ENCODE results near the gene PDZD2. TPM values are rescaled to one million over a fixed set of nuclear protein-coding genes. Genes with fewer than 3 reads are reported as not detected.

The PDZD2 gene
- total RNA-seq, 1 donor from 2014 or later = 70.9 TPM

DNA sequence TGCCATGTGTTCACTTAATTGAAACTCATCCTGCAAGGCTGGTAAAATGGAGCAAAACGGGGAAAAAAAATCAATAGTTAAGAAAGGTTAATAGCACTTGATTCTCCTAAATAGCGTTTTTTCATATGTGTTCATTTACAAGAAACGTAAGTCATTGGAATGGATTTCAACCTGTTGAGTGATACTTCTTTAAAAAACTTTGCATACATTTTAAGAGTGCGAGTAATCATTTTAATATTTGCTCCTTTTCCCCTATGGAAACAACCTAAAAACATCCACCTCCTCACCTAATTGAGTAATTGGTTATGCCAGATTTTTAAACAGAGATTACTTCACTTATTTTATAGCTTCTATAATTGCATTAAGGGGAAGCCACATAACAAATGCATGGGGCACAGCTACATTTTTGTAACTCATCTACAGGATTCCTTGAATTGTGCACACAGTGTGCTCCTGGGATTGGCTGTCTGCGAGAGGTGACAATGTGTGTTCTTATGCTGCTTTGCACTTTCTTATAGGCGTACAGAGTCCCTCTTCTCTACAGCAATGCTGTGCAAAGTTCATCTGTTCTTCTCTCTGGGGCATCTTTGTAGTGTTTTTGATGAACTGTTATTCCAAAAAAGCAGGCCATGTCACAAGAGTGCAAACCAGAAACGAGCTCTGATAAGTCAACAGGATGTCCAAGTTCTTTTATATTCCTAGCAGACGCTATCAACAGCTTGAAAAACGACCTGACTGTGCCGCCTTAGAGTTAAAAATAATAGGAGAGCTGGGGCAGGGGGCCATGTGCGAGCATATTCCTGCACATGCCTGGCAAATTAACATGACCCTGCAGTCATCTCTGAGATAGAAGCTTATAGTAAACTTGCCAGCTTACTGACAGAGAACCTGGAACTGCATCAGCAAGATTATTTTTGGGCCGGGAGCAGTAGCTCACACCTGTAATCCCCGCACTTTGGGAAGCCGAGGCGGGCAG is 417.2 kb downstream of the PDZD2 start:
- no peaks in the 10 kb centered on the region for H3K9me3 ChIP-seq
- H3K36me3 ChIP-seq = peaks cover 32% of the 10 kb centered on the region
- peaks cover 3% of the 10 kb centered on the region for H3K4me1 ChIP-seq
- no peak overlapping the region for H3K27ac ChIP-seq
- intact Hi-C loops (cut with DNase I) = no loop called here
- no peak overlapping the region for H3K4me3 ChIP-seq
- TF ChIP-seq CTCF (IDR thresholded peaks at IDR 0.05) = no peak
- ATAC-seq (no peak), DNase-seq (no peak)
- no peaks in the 10 kb centered on the region for H3K27me3 ChIP-seq

GRCh38 chr5:32057187-32058096 is 418.5 kb downstream of the PDZD2 start:
- no peak for TF ChIP-seq CTCF (IDR thresholded peaks at IDR 0.05)
- intact Hi-C loops (cut with DNase I) = no loop called here
- H3K4me3 ChIP-seq = no peak overlapping the region
- H3K27me3 ChIP-seq = no peaks in the 10 kb centered on the region
- no peaks in the 10 kb centered on the region for H3K9me3 ChIP-seq
- ATAC-seq (no peak), DNase-seq (no peak)
- peaks cover 37% of the 10 kb centered on the region for H3K36me3 ChIP-seq
- peaks cover 3% of the 10 kb centered on the region for H3K4me1 ChIP-seq
- H3K27ac ChIP-seq = no peak overlapping the region

GRCh38 chr5:32058101-32058500 is 419.2 kb downstream of the PDZD2 start:
- ATAC-seq (no peak), DNase-seq (no peak)
- H3K27ac ChIP-seq = no peak overlapping the region
- H3K36me3 ChIP-seq = peaks cover 37% of the 10 kb centered on the region
- no peak overlapping the region for H3K4me3 ChIP-seq
- intact Hi-C loops (cut with DNase I) = no loop called here
- H3K4me1 ChIP-seq = peaks cover 3% of the 10 kb centered on the region
- no peaks in the 10 kb centered on the region for H3K9me3 ChIP-seq
- TF ChIP-seq CTCF (IDR thresholded peaks at IDR 0.05) = no peak
- H3K27me3 ChIP-seq = no peaks in the 10 kb centered on the region

- no peak for TF ChIP-seq CTCF (IDR thresholded peaks at IDR 0.05)
- H3K4me3 ChIP-seq = no peak overlapping the region
- no peaks in the 10 kb centered on the region for H3K9me3 ChIP-seq
- intact Hi-C loops (cut with DNase I) = no loop called here
- no peak for ATAC-seq
- H3K4me1 ChIP-seq = peaks cover 3% of the 10 kb centered on the region
- H3K27me3 ChIP-seq = no peaks in the 10 kb centered on the region
- DNase-seq = no peak
- no peak overlapping the region for H3K27ac ChIP-seq
- H3K36me3 ChIP-seq = peaks cover 28% of the 10 kb centered on the region
Observed at GRCh38 chr5:32058997-32059396, 420.1 kb downstream of the PDZD2 start.

DNA sequence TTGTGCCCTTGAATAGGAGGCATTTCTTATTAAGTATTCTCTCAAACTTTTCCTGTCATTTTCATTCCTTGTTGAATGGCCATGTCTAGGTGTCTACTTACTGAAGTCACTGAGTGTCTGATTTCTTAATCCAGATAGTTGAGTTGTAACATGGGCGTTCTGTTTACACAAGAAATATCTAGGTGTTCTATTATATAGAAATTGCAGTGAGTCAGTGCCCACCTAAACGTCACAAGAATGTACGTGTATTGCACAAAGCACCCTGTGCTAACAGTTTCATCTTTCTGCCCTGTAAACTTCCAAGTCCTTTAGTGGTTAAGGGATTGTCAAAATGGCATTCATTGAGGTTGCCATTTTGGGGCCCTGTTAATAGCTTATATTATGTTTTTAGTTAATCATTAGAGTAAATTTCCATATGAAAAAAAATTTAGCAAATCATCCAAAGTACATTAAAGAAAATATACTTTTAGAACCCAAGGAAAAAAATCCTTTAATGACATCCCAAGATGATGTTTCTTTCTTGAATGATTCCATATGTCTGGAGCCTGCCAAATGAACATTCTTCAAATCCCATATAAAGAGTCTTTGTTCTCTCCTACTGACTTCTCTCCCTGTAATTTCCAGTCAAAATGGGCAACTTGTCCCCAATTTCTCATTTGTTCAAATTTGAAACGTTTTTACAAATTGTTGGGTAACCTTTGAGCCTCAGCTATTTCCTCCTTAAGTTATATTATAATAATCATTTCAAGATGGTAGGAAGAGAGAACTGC is 421.0 kb downstream of the PDZD2 start:
- DNase-seq = no peak
- Histone ChIP-seq H3K36me3 (peaks cover 24% of the 10 kb centered on the region), H3K27me3 (no peaks in the 10 kb centered on the region), H3K4me3 (no peak overlapping the region), H3K9me3 (no peaks in the 10 kb centered on the region), H3K27ac (no peak overlapping the region), H3K4me1 (peaks cover 3% of the 10 kb centered on the region)
- TF ChIP-seq CTCF (IDR thresholded peaks at IDR 0.05) = no peak
- intact Hi-C loops (cut with DNase I) = no loop called here
- ATAC-seq = no peak

Data from upper lobe of right lung (tissue), 1 donor.